Measurements from ENCODE around the gene BATF2.
A peak's percentile ranks its signal among the peaks of the same experiment; 100 is the strongest.

Gene BATF2

DNA sequence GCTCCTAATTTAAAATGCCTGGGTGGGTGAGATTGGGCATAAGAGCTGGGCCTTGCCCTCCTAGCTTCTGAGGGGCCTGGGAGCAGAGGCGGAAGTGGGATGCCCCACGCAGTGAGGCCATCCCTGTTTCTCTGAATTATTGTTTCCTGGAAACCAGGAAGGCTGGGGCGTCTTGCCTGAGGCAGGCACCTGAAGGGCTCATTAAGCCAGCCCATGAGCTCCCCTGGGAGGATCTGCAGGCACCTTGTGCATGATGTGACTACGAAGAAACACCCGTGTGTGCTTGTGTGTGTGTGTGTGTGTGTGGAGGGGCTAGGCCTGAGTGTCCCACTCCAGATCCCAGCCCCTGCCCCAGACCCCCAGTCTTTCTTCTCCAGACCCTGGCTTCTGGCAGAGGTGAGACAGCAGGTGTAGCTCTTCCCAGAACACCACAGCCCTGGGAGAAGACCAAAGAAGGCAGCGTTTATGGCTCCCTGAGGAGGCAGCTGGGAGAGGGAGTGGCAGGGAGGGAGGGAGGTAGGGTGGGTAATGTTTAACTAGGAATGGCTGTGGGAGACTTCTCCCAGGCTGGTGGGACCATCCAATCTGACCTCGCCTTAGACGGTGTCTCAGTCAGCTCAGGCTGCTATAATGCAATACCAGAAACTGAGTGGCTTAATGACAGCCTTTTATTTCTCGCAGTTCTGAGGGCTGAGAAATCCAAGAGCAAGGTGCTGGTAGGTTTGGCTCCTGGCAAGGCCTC lies 2.1 kb upstream of the BATF2 start:
- no peak for TF ChIP-seq CTCF (conservative IDR thresholded peaks at IDR 0.05; ENCODE audit: low read depth, low read length)
- no peak for DNase-seq (ENCODE audit: low read depth)
- no peak overlapping the region for H3K4me3 ChIP-seq (ENCODE audit: low read depth, low read length)

GRCh38 chr11:64998141-64998540 lies 1.4 kb upstream of the BATF2 start:
- H3K4me3 ChIP-seq (ENCODE audit: low read depth, low read length), result no peak overlapping the region
- TF ChIP-seq CTCF (conservative IDR thresholded peaks at IDR 0.05; ENCODE audit: low read depth, low read length), result no peak
- DNase-seq (ENCODE audit: low read depth), result no peak

GRCh38 chr11:64996327-64996709 lies 453 bp downstream of the BATF2 start:
- no peak for TF ChIP-seq CTCF (conservative IDR thresholded peaks at IDR 0.05; ENCODE audit: low read depth, low read length)
- peak overlapping the region; percentile 45 for H3K4me3 ChIP-seq (ENCODE audit: low read depth, low read length)
- no peak for DNase-seq (ENCODE audit: low read depth)

GRCh38 chr11:64994318-64994717 lies 2.5 kb downstream of the BATF2 start:
- no peak for TF ChIP-seq CTCF (conservative IDR thresholded peaks at IDR 0.05; ENCODE audit: low read depth, low read length)
- DNase-seq (ENCODE audit: low read depth), result no peak
- H3K4me3 ChIP-seq (ENCODE audit: low read depth, low read length), result no peak overlapping the region

- no peak for TF ChIP-seq CTCF (conservative IDR thresholded peaks at IDR 0.05; ENCODE audit: low read depth, low read length)
- peak; percentile 23 for DNase-seq (ENCODE audit: low read depth)
These were observed 6.4 kb downstream of the BATF2 start for GRCh38 chr11:64990222-64990923.

GRCh38 chr11:64989416-64989815 lies 7.4 kb downstream of the BATF2 start:
- TF ChIP-seq CTCF (conservative IDR thresholded peaks at IDR 0.05; ENCODE audit: low read depth, low read length), result no peak
- H3K4me3 ChIP-seq (ENCODE audit: low read depth, low read length), result no peak overlapping the region
- no peak for DNase-seq (ENCODE audit: low read depth)

More at GRCh38 chr11:64990222-64990923, 6.4 kb downstream of the BATF2 start:
- no peak overlapping the region for H3K4me3 ChIP-seq (ENCODE audit: low read depth, low read length)

Measured in choroid plexus epithelial cell (primary cell).